Progenitor cell of endocrine pancreas (in vitro differentiated cells): ENCODE results near the gene BCAR1. TPM values are rescaled to one million over a fixed set of nuclear protein-coding genes. Genes with fewer than 3 reads are reported as not detected.

ENCODE experiments used
- DNase-seq: peaks from one replicate; pipeline ENCODE4 v3.0.0; 2021; ENCODE audit warnings: low spot score; ENCODE audit not compliant: unreplicated experiment
- H3K27ac Mint-ChIP-seq: 2 replicates; pipeline ENCODE4 v1.8.0; 2021; ENCODE audit warnings: mild to moderate bottlenecking, moderate library complexity, mixed read lengths
- H3K27me3 Mint-ChIP-seq: 2 replicates; pipeline ENCODE4 v1.8.0; 2021; ENCODE audit warnings: mixed read lengths
- H3K36me3 Mint-ChIP-seq: 2 replicates; pipeline ENCODE4 v1.8.0; 2022; ENCODE audit warnings: mixed read lengths; ENCODE audit not compliant: insufficient read depth
- H3K4me1 Mint-ChIP-seq: 2 replicates; pipeline ENCODE4 v1.8.0; 2021; ENCODE audit warnings: low read depth, mixed read lengths
- H3K4me3 Mint-ChIP-seq: 2 replicates; pipeline ENCODE4 v1.8.0; 2021; ENCODE audit warnings: low read depth, mild to moderate bottlenecking, moderate library complexity, mixed read lengths
- H3K9me3 Mint-ChIP-seq: 2 replicates; pipeline ENCODE4 v1.8.0; 2021; ENCODE audit warnings: low read depth, mixed read lengths
- CTCF ChIP-seq: fragments of 200-600 bp; sonication (generic); IDR thresholded peaks from one replicate; pipeline ENCODE4 v1.5.0; 2021; ENCODE audit warnings: antibody characterized with exemption, mild to moderate bottlenecking; ENCODE audit not compliant: unreplicated experiment
- total RNA-seq: library from RNA; stranded (reverse); gene quantifications from 2 replicates; pipeline ENCODE4 v1.2.1, GENCODE V29; 2021

Gene BCAR1
- total RNA-seq, 1 donor from 2014 or later, result 75.1 TPM

- no peaks in the 10 kb centered on the region for H3K4me1 Mint-ChIP-seq
Measured at GRCh38 chr16:75189638-75190245, 61.7 kb downstream of the BCAR1 start.

GRCh38 chr16:75188832-75189477 lies 62.5 kb downstream of the BCAR1 start:
- no peak overlapping the region for H3K4me3 Mint-ChIP-seq
- no peak for TF ChIP-seq CTCF
- no peaks in the 10 kb centered on the region for H3K4me1 Mint-ChIP-seq
- H3K27ac Mint-ChIP-seq, result no peak overlapping the region
- no peaks in the 10 kb centered on the region for H3K36me3 Mint-ChIP-seq
- H3K9me3 Mint-ChIP-seq, result no peaks in the 10 kb centered on the region
- no peak for DNase-seq
- H3K27me3 Mint-ChIP-seq, result no peaks in the 10 kb centered on the region

More at GRCh38 chr16:75189638-75190245, 61.7 kb downstream of the BCAR1 start:
- no peak overlapping the region for H3K27ac Mint-ChIP-seq
- no peak for DNase-seq
- TF ChIP-seq CTCF, result no peak
- H3K27me3 Mint-ChIP-seq, result no peaks in the 10 kb centered on the region
- H3K4me3 Mint-ChIP-seq, result no peak overlapping the region
- H3K36me3 Mint-ChIP-seq, result no peaks in the 10 kb centered on the region
- H3K9me3 Mint-ChIP-seq, result no peaks in the 10 kb centered on the region

GRCh38 chr16:75181630-75182029 lies 69.8 kb downstream of the BCAR1 start:
- Mint-ChIP-seq H3K9me3 (peaks cover 18% of the 10 kb centered on the region), H3K27me3 (no peaks in the 10 kb centered on the region), H3K27ac (no peak overlapping the region), H3K4me1 (no peaks in the 10 kb centered on the region), H3K4me3 (no peak overlapping the region), H3K36me3 (peaks cover 4% of the 10 kb centered on the region)
- no peak for TF ChIP-seq CTCF
- no peak for DNase-seq

GRCh38 chr16:75179208-75179607 lies 72.2 kb downstream of the BCAR1 start:
- H3K27me3 Mint-ChIP-seq, result no peaks in the 10 kb centered on the region
- H3K27ac Mint-ChIP-seq, result no peak overlapping the region
- no peaks in the 10 kb centered on the region for H3K4me1 Mint-ChIP-seq
- TF ChIP-seq CTCF, result no peak
- DNase-seq, result no peak
- H3K36me3 Mint-ChIP-seq, result peaks cover 7% of the 10 kb centered on the region
- peaks cover 29% of the 10 kb centered on the region for H3K9me3 Mint-ChIP-seq
- no peak overlapping the region for H3K4me3 Mint-ChIP-seq

Other genes starting within 250 kb of the BCAR1 start
- gene LDHD, start 134.8 kb downstream of the BCAR1 start, total RNA-seq, result 0.64 and 0.89 TPM in 2 replicates
- 16.3 and 17.5 TPM in 2 replicates for gene ZFP1, start 103.1 kb downstream of the BCAR1 start, total RNA-seq
- 1.1 TPM in 1 of 2 replicates, not detected in the other for gene CTRB2, start 44.5 kb downstream of the BCAR1 start, total RNA-seq
- gene CTRB1, start 32.6 kb downstream of the BCAR1 start, total RNA-seq, result not detected in 2 replicates
- gene CFDP1, start 181.9 kb upstream of the BCAR1 start, total RNA-seq, result 91.5 and 94.6 TPM in 2 replicates
- 57.4 and 61.6 TPM in 2 replicates for gene TMEM170A, start 213.1 kb upstream of the BCAR1 start, total RNA-seq
- gene CHST6, start 243.8 kb upstream of the BCAR1 start, total RNA-seq, result 7.7 and 8.4 TPM in 2 replicates